Epithelial cell of esophagus (primary cell): ENCODE data around the gene SOX14.
A peak's percentile ranks its signal among the peaks of the same experiment; 100 is the strongest.

Source experiments
- DNase-seq: peaks from one replicate; pipeline ENCODE4 v3.0.0; 2010; ENCODE audit warnings: low read depth
- H3K4me3 ChIP-seq: 2 replicates; pipeline ENCODE4 v1.5.1; 2011; ENCODE audit warnings: mild to moderate bottlenecking, low read length, control low read depth
- TF ChIP-seq, protein P1 (sequence below): IDR thresholded peaks from 2 replicates; pipeline ENCODE4 v1.5.1; 2011; ENCODE audit warnings: low read depth, mild to moderate bottlenecking, low read length, control low read depth, inconsistent platforms; ENCODE audit not compliant: insufficient read depth; ENCODE audit errors: missing control alignments

Gene SOX14

DNA sequence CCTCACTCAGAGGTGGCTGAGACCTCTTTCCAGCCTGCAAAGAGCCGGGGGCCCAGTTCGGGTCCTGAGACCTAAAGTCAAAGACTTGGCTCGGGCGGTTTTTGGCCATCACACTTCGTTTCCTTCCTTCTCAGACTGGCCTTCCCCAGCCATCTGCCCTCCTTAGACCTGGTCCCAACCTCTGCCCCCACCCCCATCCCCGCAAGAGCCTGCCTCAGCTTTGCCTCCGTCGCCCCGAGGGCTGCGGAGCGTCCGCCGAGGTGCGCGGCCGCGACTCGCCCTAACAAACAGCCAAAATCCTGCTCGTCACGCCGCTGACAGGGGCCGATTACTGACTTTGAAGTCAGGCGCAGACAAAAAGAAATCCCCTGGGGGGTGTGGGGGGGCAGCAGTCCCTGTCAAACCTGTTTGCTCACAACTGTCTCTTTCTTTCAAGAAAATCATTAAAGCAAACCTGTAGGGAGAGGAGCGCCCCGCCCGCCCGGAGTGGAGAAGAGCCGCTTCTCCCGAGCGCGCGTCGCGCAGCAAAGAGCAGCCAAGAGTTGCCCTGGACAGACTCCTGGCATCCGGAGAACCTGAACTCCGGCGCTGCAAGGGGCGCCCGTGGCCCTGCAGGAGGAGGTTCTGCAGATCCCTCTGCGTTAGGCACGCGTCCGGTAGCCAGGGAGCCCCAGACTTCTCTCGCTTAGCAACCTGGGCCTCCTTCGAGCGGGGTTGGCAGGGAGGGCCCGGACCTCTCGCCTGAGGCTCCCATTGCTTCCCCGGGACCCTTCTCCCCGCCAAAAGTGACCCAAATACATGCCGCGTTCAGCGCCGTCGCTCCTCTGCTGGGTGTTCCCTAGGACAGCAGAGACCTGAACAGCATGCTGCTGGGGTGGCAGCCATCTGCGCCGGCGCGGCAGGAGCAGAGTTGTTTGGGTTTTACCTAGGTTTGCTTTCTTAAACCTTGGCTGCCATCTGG is 4.5 kb downstream of the SOX14 start:
- TF ChIP-seq, protein P1, sequence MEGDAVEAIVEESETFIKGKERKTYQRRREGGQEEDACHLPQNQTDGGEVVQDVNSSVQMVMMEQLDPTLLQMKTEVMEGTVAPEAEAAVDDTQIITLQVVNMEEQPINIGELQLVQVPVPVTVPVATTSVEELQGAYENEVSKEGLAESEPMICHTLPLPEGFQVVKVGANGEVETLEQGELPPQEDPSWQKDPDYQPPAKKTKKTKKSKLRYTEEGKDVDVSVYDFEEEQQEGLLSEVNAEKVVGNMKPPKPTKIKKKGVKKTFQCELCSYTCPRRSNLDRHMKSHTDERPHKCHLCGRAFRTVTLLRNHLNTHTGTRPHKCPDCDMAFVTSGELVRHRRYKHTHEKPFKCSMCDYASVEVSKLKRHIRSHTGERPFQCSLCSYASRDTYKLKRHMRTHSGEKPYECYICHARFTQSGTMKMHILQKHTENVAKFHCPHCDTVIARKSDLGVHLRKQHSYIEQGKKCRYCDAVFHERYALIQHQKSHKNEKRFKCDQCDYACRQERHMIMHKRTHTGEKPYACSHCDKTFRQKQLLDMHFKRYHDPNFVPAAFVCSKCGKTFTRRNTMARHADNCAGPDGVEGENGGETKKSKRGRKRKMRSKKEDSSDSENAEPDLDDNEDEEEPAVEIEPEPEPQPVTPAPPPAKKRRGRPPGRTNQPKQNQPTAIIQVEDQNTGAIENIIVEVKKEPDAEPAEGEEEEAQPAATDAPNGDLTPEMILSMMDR = no peak
- peak overlapping the region; percentile 25 for H3K4me3 ChIP-seq
- DNase-seq = peak; percentile 30

DNA sequence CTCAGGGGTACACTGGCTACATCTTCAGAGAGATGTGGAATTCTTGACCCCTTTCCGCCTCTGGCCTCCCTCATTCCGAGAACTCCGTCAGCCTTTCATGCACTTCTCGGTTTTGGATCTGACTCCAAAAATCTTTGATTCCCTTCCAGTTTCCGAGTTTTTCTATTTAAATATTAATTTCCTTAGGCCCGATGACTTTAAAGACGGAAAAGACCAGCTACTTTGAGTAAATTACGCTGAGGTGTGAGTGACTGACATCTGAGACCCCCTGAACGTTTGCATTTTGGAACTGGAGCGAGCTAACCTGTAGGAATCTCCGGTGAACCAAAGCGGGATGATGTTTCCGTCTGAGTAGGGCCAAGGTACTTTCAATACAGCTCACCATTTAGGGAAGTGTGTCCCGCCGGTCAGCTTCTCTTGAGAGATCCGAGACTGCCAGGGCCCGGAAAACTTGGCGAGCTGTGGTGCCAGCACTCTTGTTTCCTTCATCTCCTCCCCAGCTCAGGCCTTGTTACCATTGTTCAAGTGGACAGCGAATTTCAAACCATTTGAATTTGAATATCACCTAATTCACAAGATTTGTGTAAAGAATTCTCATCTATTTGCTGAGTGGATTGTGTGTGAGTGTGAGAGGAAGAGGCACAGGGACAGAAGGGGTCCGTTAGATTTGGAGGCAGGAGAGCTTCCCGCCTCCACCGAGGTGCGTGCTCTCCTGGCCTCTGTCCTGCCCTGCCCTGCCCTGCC is 5.4 kb downstream of the SOX14 start:
- no peak overlapping the region for H3K4me3 ChIP-seq
- TF ChIP-seq, protein P1 = no peak
- no peak for DNase-seq

DNA sequence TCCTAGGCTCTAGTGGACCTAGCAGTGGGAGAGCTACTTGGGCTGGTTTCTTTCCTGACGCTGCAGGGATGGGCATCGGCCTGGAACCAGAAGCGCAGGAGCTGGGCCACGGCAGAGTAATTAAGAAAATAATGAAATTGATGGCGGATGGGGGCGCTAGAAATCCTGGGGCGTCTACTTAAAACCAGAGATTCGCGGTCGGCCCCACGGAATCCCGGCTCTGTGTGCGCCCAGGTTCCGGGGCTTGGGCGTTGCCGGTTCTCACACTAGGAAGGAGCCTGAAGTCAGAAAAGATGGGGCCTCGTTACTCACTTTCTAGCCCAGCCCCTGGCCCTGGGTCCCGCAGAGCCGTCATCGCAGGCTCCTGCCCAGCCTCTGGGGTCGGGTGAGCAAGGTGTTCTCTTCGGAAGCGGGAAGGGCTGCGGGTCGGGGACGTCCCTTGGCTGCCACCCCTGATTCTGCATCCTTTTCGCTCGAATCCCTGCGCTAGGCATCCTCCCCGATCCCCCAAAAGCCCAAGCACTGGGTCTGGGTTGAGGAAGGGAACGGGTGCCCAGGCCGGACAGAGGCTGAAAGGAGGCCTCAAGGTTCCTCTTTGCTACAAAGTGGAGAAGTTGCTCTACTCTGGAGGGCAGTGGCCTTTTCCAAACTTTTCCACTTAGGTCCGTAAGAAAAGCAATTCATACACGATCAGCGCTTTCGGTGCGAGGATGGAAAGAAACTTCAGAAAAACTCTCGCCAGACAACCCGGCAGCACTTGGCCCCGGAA is 6.1 kb downstream of the SOX14 start:
- no peak overlapping the region for H3K4me3 ChIP-seq
- TF ChIP-seq, protein P1 = no peak
- DNase-seq = no peak

DNA sequence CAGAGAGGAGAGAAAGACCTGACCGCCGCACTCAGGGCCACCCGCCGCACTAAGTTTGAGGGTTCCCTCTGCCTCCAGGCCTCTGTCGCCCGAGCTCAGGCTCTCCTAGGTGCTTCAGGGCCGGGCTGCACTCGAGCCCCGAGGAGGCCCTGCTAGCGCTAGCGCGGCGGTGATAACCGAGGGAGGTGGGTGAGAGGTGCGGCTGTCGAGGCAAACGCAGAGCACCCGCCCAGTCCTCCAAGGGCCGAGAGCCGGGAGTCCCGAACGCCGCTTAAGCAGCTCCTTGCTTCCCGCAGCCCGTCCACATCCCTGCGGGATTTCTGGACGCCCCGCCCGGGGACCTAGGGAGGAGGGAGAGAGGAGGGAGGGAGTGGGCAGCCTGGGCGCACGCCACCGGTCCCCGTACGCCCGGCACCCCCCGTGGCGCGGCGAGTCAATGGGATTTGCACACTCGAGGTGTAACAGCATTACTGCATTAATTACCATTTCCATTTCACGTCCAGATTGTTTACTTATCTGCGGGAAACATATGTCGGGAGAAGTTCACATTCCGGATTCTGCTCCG is 6.8 kb downstream of the SOX14 start:
- DNase-seq = no peak
- no peak overlapping the region for H3K4me3 ChIP-seq
- TF ChIP-seq, protein P1 = no peak

DNA sequence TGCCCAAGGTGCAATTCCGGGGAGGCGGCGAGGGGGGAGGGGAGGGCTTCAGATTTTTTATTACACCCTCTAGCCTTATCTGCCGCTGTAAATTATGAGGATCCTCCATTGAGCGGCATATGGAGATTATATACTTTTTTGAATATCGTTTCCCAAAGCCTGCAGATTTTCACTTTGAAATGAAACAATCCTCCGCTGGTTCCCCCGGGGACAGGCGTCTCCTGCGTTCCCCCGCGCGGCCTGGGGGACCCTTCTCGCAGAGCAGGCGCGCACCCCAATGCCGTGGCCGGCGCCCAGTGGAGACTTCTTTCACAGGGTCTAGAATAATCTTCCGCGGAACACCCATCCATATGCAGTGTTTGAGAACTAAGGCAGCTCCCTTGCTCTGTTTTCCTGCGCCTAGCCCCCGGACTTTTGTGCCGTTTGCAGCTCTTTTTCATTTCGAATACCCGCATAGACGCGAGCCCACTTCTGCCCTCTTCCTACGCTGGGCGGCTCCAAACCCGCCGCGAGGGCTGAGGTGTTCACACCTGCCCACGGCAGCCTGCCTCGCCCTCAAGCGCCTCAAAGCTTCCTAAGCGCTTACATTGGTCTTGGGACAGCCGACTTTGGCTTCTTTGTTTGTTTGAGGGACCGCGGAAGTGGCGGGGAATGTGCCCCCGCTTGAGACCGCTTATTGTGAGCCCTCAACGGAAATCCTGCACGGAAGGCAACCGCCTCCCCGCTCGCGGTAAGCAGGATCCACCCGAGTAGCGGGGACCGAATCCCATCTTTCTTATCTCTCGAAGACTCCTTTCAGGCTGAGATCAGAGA is 7.5 kb downstream of the SOX14 start:
- TF ChIP-seq, protein P1 = no peak
- H3K4me3 ChIP-seq = no peak overlapping the region
- no peak for DNase-seq
